Fibroblast of peridontal ligament (primary cell): ENCODE data around the gene TOP1.
"Not testable (repeated sequence)": the region's sequence is repeated elsewhere in the genome, so short reads cannot be mapped to it uniquely, and the experiment has no call there.

Experiments used
- DNase-seq: peaks from one replicate; pipeline ENCODE4 v3.0.0-alpha.2; 2010; ENCODE audit errors: extremely low read depth

The TOP1 gene

DNA sequence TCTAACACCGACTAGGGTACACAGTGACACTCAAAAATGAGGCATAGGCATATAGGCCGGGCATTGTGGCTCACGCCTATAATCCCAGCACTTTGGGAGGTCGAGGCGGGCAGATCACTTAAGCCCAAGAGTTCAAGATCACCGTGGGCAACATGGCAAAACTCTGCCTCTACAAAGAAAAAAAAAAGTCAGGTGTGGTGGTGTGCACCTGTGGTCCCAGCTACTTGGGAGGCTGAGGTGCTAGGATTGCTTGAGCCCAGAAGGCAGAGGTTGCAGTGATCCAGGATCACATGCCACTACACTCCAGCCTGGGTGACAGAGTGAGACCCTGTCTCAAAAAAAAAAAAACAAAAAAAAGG is 24.7 kb upstream of the TOP1 start:
- DNase-seq: not testable (repeated sequence)

DNA sequence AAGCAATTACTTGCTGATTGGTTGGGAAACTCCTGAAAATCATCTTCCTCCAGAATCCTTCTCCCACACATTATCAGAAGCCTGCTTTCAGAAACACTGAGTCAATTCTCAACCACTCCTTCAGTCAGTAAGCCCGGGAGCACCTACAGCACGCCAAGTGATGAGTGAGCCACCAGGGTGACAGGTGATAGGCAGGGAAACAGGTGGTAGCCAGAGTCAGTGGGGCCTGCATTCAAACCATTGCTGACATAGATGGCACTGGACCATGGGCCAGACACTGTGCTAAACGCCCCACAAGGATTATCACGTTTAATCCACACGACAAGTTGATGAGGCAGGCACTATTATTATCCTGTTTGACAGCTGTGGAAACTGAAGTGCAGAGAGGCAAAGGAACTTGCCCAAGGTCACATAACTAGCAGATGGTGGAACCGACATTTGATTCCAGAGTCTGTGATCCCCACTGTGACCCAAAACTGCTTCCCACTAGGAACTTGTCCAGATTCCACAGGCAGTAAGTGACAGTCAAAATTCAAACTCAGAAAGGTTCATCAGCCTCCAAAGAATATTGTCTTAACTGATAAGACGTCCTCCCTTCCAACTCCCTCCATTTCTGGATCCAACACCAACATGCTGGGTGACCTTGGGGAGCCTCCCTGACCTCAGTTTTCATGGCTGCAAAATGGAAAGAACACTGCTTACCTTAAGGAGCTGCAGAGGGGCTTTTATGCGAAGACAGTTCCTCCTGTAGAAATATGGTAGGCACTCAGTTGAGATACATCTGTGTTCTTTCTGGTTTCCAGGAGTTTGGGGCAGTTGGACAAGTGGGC is 23.9 kb upstream of the TOP1 start:
- DNase-seq: no peak

DNA sequence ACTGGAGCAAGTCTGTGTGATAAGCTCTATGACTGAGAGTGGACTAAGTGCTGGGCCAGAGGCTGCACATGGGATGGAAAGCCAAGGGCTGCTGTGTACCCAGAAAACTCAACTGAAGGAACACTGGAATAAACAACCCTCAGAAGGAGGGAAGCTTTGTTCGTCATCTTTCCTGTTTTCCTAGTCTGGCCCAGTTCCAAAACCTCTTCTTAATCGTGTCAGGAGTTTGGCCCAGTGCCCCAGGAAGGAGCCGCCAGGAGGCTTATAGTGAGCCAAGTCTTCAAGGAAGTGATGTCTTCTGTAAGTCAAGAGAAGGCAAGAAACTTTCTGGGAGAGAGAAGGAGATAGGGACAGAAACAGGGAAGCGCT is 23.3 kb upstream of the TOP1 start:
- DNase-seq: peak; percentile 91

DNA sequence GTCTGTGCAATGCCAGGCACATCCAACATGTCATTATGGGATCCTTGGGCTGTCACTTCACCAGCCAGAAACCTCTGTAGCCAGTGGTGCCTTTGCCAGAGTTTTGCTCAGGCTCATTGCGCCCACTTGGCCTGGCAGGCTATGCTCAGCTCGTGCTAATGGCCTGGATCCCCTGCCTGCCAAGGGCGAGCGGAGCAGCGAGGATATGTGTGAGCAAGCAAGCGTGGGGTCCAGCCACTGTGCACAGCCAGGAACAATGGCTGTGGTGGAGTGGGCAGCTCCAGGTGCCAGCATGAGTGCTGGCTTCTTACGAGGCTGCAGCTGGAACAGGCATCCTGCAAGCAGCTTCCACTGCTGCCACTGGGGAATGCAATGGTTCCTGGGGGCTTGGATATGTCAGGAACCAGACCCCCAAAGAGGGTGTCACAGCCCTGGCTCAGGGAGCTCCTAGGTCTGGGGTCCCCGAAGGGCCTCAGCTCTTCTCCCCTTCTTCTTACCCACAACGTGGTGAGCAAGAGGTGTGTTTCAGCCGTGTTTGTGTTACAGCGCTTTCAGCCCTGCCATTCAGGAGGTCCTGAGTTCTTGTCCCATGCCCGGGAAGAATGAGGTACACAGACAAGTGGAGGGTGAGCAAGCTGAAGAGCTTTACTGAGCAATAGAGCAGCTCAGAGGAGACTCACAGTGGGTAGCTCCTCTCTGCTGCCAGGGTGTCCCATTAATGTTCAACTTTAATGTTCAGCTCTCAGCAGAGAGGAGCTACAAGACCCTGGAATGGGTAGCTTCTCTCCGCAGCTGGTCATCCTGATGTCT is 22.3 kb upstream of the TOP1 start:
- DNase-seq: no peak

DNA sequence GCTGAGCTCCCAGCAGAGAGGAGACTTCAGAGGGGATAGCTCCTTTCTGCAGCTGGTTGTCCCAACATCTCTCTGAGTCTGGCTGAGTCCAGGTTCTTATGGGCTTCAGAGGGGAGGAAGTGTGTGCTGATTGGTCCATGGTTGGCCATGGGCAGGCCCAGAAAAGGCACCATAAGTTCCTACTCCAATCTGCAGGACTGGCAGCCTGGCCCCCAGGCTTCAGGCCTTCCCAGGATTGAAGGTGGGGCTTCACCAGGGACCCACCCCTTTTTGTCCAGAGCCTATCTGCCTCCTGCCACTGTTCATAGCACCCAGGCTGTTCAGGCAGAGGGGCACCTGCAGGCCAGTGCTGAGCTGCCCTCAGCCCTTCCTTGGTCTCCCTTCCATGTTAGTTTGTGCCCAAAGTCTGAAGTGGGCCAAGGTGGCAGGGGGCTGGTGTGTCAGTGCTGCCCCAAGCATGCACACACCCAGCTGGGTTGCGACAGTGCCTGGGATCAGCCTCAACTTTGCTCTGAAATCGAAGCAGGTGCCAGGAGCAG is 21.6 kb upstream of the TOP1 start:
- DNase-seq: no peak

DNA sequence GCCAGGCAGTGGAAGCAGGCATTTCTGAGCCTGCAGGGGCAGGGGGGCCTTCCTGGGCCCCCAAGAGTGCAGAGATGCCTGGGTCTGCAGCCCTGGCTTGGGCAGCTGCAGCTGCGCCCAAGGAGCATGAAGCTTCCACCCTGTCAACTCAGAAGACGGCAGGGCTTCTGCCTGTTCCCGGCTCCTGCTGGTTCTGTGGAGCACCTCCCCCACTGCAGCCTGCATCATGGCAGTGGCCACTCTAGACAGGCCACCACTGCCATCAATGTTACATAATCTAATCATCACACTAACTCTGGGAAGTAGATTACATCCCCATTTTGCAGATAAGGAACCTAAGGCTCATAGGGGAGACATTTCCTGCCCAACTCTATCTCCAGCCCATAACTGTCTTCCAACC is 21.1 kb upstream of the TOP1 start:
- DNase-seq: no peak

DNA sequence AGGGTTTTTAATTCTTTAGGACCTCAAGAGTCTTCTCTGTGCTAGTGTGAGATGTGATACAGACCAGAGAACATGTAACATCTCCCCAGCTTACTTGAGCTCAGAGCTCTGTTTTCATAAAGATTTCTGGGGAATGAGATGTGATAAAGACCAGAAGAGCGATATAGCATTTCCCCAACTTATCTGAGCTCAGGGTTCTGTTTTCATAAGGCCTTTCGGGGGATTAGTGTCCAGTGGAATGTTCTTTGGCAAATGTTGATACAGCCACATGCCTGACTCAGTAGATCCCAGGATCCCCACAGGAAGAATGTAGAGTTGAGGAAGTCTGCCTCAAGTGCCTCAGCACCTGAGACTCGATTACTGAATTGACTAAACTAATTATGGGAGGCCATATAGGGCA is 18.7 kb upstream of the TOP1 start:
- peak; percentile 39 for DNase-seq

DNA sequence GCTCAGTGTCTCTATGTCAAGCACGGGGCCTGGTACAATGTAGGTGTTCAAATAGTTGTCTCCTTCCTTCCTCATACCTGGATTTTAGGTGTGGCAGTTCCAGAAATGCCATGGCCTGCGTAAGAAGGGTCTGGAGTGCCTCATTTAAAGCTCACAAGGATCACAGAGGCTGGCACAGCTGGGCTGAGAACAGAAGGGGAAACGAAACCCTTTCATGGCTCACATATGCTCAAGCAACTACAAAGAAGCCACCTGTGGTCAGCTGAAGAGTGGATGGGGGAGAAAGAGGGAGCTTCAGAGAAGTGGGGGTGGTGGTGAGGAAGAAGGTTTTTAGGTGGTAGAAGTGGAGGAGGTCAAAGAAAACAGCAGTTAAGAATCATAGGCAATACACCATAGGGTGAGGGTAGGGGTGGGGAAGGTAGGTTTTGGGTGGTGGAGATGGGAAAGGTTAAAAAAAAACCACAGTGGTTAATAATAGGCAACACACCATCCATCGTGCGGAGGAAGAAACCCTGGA is 17.0 kb upstream of the TOP1 start:
- DNase-seq: no peak

DNA sequence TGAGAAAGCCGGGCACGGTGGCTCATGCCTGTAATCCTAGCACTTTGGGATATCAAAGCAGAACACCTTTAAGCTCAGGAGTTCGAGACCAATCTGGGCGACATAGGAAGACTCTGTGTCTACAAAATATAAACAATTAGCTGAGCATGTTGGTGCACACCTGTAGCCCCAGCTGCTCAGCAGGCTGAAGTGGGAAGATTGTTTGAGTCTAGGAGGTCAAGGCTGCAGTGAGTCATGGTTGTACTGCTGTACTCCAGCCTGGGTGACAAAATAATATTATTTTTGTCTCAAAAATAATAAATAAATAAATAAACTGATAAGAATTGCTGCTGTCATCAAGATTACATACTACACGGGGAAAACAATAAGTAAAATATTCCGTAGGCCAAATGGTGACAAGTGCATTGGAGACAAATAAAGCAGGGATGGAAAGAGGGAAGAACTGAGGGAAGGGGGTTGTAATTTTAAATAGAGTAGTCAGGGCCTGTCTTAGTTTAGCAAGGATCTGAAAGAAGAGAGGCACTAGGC is 14.0 kb upstream of the TOP1 start:
- no peak for DNase-seq

DNA sequence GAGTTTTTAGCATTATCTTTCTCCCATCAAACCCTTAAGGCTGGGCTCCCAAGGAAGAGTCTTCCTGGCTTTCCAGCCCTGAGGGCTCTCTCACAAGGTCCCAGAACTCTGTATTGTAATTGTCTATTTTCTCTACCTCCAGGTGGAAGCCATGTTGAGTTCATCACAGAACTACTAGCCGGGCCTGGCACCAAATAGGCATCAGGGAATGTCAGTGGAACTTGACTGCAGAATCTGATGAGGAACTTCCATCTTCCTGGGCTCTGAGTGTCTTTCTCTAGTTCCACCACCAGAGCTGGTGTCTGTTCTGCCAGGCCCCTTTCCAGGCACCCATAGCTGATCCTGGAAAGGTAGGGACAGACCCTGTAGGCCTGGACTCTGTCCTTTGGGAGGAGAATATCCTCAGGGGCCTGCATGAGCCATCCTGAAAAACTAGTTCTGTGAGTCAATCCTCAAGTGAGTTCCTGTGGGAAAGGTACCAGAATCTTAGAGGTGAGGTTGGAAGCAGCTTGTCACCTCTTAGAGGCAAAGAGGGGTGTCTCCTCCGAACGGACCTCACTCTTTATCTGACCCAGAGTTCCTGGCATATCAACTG is 11.1 kb upstream of the TOP1 start:
- DNase-seq: no peak

DNA sequence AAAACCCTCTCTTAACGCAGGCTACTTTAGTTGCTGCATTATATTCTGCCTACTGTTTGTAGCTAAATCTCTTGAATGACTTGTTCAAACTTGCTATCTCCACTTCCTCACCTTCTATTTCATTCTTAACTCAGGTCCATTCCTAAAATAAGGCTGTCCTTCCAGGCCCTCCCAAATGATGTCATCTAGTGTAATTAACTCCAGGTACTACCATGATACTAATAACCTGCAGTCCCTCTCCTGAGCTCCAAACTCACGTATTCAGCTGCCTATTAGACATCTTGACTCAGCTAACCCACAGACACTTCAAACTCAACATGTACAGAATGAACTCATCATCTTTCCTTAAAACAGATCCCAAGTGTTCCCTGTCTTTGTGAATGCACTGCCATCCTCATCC is 10.5 kb upstream of the TOP1 start:
- no peak for DNase-seq

DNA sequence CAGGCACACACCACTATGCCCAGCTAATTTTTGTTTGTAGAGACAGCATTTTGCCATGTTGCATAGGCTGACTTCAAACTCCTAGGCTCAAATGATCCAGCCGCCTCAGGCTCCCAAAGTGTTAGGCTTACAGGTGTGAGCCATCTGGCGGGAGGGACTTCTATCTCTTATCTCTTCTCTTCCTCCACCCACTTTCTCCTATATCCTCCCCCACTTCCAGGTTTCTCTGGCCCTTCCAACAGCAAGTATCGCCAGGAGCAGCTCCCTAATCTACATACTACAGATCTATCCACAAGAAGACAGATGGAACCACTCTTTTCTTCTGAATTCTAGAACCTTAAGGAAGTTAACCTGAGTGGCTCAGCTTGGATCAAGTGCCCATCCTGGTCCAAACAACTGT is 5.1 kb upstream of the TOP1 start:
- DNase-seq: no peak

DNA sequence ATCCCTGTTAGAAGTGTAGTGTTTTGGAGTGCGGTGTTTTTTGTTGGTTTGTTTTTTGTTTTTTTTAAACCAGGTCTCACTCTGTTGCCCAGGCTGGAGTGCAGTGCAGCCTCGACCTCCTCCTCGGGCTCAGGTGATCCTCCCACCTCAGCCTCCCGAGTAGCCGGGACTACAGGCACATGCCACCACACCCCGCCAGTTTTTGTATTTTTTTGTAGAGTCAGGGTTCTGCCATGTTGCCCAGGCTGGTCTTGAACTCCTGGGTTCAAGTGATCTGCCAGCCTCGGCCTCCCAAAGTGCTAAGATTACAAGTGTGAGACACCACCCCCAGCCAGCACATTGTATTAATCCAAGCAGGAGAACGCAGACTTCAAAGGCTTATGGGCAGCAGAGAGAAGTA is 1.3 kb upstream of the TOP1 start:
- no peak for DNase-seq

DNA sequence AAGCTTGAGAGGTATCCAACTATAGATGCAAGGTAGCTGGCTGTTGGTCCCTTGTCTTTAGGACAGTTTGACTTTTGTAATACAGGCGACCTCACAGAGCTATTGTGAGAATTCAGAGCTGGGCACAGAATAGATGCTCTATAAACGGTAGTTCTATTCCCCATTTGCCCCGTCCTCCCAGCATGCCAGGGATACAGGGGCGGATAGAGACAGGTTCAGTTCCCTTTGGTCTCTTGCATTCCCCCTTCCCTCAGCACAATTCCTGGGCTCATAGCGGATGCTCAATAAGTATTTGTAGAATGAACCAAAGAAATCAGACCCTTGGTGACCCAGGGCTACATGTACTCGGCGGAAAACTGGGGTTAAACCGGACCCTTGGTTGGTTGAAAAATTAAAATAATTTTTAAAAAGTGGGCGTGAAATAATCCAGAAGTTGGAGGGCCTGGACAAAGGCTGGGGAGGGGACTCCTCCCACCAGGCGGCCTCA is 707 bp upstream of the TOP1 start:
- DNase-seq: no peak

DNA sequence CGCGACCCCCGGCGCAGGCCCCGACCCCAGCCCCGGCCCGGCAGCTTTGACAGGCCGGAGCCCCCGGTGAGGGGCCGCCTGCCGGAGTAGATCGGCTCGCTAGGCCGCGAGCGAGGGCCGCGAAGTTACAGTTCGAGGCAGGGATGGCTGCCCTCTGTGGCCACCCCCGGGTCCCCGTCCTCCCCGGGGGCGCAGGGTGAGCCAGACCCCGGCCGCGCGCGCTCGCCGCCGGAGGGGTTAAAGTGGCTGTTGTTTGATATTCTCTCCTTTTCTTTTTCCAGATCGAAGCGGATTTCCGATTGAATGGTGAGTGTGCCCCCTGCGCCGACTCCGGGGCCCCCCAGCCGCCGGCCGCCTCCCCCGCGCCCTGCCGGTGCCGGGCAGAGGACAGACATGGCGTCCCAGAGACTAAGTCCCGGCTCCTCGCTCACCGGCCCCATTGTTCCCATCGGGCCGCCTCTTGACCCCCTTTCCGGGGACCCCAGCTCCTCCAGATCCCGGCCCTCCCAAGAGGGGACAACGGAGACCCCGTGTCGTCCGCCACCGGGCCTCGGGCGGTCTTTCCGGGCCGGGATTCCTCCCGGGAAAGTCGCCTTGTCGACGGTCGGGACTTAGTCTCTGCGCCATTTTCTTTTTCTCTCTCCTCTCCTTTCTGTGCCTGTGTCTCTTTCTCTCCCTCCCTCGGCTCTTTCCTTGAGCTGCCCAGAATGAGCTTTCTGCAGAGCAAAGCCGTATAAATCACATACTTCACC is 704 bp downstream of the TOP1 start:
- DNase-seq: no peak

DNA sequence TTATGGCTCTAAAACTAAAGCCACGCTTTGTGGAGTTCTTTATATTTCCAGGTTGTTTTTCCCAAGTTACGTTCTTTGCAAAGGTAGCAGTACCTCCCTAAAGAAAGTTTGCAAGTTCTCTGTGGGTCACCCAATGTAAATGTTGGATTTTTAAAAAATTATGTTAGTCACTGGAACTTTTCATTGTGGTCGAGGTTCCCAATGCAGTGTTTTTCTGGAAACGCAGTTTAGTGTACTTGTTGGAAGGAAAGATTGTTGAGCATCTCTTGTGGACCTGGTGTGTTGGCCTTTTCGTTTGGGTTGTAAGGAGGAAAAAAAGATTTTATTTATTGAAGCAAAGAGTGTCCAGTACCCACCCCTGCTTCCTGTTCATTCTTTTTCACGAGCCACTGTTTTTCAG is 1.4 kb downstream of the TOP1 start:
- no peak for DNase-seq

DNA sequence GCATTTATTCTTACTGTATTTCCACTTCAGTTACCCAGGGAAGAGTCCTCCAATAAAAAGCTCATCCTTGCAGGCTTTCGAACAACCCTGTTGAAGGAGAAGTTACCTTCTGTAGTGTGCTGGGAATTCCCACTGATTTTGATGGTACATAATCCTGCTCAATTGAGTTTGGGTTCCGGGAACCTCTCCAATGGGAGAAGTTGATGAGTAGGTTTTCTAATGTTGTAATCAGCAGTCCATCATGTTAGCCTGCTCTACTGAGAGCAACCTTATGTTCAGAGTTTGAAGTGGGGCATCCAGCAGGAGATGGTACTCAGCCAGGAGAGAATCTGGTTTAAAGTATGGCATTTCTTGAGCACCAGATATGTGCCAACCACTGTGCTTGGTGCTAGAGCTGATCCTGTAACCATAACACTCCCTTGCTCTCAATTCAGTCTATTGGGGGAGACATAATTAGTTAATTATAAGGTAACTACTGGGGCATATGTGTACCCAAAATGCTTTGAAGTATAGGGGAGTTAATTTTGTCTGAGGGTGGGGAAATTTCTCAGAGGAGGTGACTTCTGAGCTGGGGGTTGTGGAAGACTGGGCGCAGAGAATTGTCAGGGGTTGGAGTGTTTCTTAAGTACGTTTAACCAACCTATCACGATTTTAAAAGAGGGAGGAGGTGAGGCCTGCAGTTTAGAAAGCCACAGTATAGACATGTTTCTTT is 2.1 kb downstream of the TOP1 start:
- DNase-seq: peak; percentile 76

DNA sequence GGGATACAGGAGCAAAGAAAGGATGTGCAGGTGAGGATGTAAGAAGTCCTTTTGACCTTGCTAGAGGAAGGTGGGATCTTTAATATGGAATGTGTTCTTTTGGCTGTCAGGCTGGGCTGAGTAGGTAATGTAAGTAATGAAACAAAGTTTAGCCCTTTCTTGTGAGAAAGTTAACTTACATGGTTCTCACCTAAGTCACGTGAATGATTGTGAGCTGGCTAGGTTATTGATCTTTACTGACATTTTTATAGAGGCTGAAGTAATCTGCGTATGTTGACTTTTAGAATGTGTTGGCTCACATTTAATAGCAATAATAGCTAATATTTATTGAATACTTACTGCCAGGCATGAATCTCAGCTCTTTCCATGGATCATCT is 2.6 kb downstream of the TOP1 start:
- no peak for DNase-seq

DNA sequence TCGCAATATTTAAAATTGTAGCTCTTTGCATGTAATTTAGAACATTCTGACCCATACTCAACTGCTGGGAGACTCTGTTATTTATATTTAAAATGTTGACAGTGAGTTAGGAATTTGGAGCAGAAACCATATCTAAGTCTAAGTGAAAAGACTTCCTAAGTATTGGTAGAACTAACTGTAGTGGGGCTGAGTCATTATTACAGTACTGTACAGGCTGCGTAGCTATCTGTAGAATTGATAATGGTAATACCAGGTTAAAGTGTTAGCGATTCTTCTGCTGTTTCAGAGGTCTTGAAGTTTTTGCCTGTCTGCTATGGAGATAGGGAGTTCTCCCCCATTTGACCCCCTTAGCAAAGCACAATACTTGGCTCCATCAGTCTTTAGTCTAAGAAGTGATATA is 3.6 kb downstream of the TOP1 start:
- DNase-seq: peak; percentile 50

DNA sequence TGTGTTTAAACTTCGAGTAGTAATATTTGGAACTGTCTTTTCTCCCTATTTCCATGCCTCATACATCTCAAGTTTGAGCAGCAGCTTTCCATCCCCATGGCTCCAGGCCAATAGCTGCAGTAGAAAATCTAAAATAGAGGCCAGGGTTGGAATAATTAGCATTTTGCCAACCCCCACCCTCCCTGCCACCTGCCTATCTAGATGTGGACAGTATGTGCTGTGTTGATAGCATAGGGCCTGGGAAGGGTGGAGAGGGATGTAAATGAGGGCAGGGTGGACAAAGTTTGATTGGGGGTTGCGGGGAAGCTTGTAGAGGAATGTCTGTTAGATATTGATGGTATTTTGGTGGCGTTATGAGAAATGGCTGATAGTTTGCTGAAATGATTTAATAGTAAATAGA is 5.6 kb downstream of the TOP1 start:
- DNase-seq: no peak

DNA sequence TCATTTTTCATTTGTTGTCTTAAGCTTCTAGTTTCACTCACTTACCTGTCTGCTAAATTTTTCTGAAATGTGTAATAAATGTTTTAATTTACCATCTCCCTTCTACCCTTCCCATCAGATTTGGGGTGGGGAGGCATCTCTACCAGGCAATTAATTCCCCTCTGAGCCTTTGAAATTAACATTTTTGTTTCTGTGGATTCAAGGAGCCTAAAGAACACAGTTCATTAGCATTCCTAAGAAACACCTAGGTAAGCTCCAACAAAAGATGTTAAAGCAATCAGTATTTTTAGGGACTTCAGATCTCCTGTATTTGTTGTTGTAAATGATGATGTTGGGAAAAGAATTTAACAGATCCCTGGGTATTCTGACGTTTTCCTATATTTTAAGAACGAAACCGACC is 6.6 kb downstream of the TOP1 start:
- no peak for DNase-seq
